K562 (cell line): ENCODE results near the gene COMMD1. TPM values are rescaled to one million over a fixed set of nuclear protein-coding genes. Genes with fewer than 3 reads are reported as not detected.

ENCODE experiments used
- ATAC-seq: fragments of 200-7000 bp; cut with Tn5 transposase; 3 replicates; pipeline ENCODE4 v1.9.1; 2020; ENCODE audit warnings: moderate library complexity
- BruUV-seq: library from RNA; stranded (reverse); fragments of 400-500 nt; replicated peaks from 2 replicates; lab custom pipeline; 2021; lab: Mats Ljungman, UMichigan
- CTCF ChIA-PET: fragments of 300-600 bp; formaldehyde crosslinking; extraction: SDS; loops from one replicate; lab custom pipeline; 2021; ENCODE audit warnings: low intra/inter-chr PET ratio; lab: Yijun Ruan, JAX
- POLR2A ChIA-PET: fragments of 300-600, 350-650 bp; sonication (Branson Sonifier 250); formaldehyde crosslinking; extraction: SDS; loops from one replicate; lab custom pipeline; 2021; ENCODE audit warnings: antibody characterized with exemption, inconsistent platforms; lab: Yijun Ruan, JAX
- DNase-seq, 4 experiments: peaks; one replicate each; pipeline versions ENCODE4 v3.0.0 to v3.0.0-alpha.2; 2011 to 2018; ENCODE audit warnings: low spot score in 3 of 4, mixed read lengths in 3 of 4; ENCODE audit errors: extremely low read depth in 1 of 4
- FAIRE-seq: peaks from 2 replicates; lab custom pipeline; 2011; peaks lifted over from hg19 to GRCh38; lab: Jason Lieb, UNC
- H2AFZ ChIP-seq: 2 replicates; pipeline ENCODE4 v1.6.0; 2011; ENCODE audit warnings: low read depth, low read length, control low read depth, inconsistent platforms
- H3K27ac ChIP-seq: fragments of 200-600 bp; 3 replicates; pipeline ENCODE4 v1.8.0; 2011; ENCODE audit warnings: low read depth, mild to moderate bottlenecking, control low read depth, inconsistent platforms, low read length, moderate library complexity, mixed read lengths; ENCODE audit errors: extremely low read depth
- H3K27me3 ChIP-seq, 2 experiments: fragments of 300-600 bp in 1 of 2; 2 replicates in 1 of 2; 3 replicates in 1 of 2; pipeline versions ENCODE4 v1.6.0 to v1.8.0; 2011; ENCODE audit warnings: inconsistent platforms in 2 of 2, low read length in 2 of 2, mild to moderate bottlenecking in 1 of 2, mixed read lengths in 1 of 2, moderate library complexity in 1 of 2; ENCODE audit not compliant: control insufficient read depth in 2 of 2, insufficient read depth in 2 of 2
- H3K36me3 ChIP-seq: fragments of 300-600 bp; 3 replicates; pipeline ENCODE4 v1.8.0; 2011; ENCODE audit warnings: mild to moderate bottlenecking, low read length, inconsistent platforms; ENCODE audit not compliant: control insufficient read depth, insufficient read depth
- H3K4me1 ChIP-seq, 2 experiments: fragments of 200-600 bp in 1 of 2; replicated peaks in 1 of 2; 2 replicates in 1 of 2; 3 replicates in 1 of 2; pipeline versions ENCODE4 v1.5.1 to v1.8.0; 2011; ENCODE audit warnings: inconsistent platforms in 2 of 2, low read length in 2 of 2, mild to moderate bottlenecking in 1 of 2, mixed read lengths in 1 of 2, moderate library complexity in 1 of 2; ENCODE audit not compliant: control insufficient read depth in 2 of 2, insufficient read depth in 2 of 2
- H3K4me2 ChIP-seq: 2 replicates; pipeline ENCODE4 v1.6.1; 2011; ENCODE audit warnings: low read length, control low read depth, inconsistent platforms, mixed read lengths; ENCODE audit not compliant: insufficient read depth
- H3K4me3 ChIP-seq: fragments of 200-600 bp; sonication (generic), shearing (Covaris generic); 2 replicates; pipeline ENCODE4 v1.5.1; 2016; ENCODE audit warnings: control low read depth, inconsistent platforms
- H3K79me2 ChIP-seq: fragments of 200-600 bp; 3 replicates; pipeline ENCODE4 v1.8.0; 2011; ENCODE audit warnings: low read length, inconsistent platforms; ENCODE audit not compliant: control insufficient read depth, insufficient read depth
- H3K9ac ChIP-seq, 2 experiments: 2 replicates each; pipeline versions ENCODE4 v1.6.0 to v1.6.1; 2011; ENCODE audit warnings: low read depth in 2 of 2, low read length in 2 of 2, control low read depth in 1 of 2, inconsistent platforms in 1 of 2, mild to moderate bottlenecking in 1 of 2, mixed read lengths in 1 of 2; ENCODE audit not compliant: insufficient read depth in 1 of 2
- H3K9me1 ChIP-seq: one replicate; pipeline ENCODE4 v1.6.0; 2011; ENCODE audit warnings: inconsistent platforms, mild to moderate bottlenecking, low read length, moderate library complexity; ENCODE audit not compliant: control insufficient read depth, insufficient read depth
- H3K9me3 ChIP-seq: replicated peaks from 2 replicates; pipeline ENCODE4 v1.5.1; 2011; ENCODE audit warnings: low read depth, low read length, inconsistent platforms; ENCODE audit not compliant: control insufficient read depth, insufficient read depth
- H4K20me1 ChIP-seq: replicated peaks from 2 replicates; pipeline ENCODE4 v1.6.1; 2011; ENCODE audit warnings: low read length, inconsistent platforms, mixed read lengths; ENCODE audit not compliant: control insufficient read depth, insufficient read depth
- EWSR1 ChIP-seq: fragments of 450-650 bp; IDR thresholded peaks from 2 replicates; pipeline ENCODE4 v1.6.1; 2018; ENCODE audit warnings: borderline replicate concordance, mild to moderate bottlenecking, low read depth, moderate library complexity; ENCODE audit not compliant: partially characterized antibody
- PHB ChIP-seq: fragments of 250-450 bp; sonication (Bioruptor Pico); IDR thresholded peaks from 2 replicates; pipeline ENCODE4 v1.5.0; 2021
- ZNF76 ChIP-seq: fragments of 250-450 bp; sonication (Bioruptor Pico); IDR thresholded peaks from 2 replicates; pipeline ENCODE4 v1.4.0; 2020; ENCODE audit warnings: mild to moderate bottlenecking, moderate library complexity, borderline replicate concordance
- WGBS: fragments of 100-300 bp; shearing (Covaris generic); methylation state at CpG from one replicate; pipeline ENCODE4 v1.1.6; 2016; ENCODE audit warnings: low coverage, mixed read lengths; ENCODE audit not compliant: insufficient coverage; ENCODE audit errors: missing lambda C conversion rate; 5-methylcytosine and 5-hydroxymethylcytosine counted together
- in situ Hi-C: fragments of 300-500 bp; cut with MboI; formaldehyde crosslinking; loops from 4 replicates; pipeline ENCODE4 v1.15.0; 2018; ENCODE audit warnings: inconsistent platforms, mixed read lengths
- intact Hi-C: fragments of 100-400 bp; cut with micrococcal nuclease; formaldehyde crosslinking; loops from 2 replicates; pipeline ENCODE4 v1.14.2; 2022
- polyA plus RNA-seq, 8 experiments: library from polyadenylated mRNA; depleted of rRNA in 4 of 8; stranded (reverse) in 5 of 8; unstranded in 3 of 8; fragments of >200 nt; fragmentation: Nextera tagmentation in 2 of 8; fragmentation: Illumina TruSeq in 1 of 8; extraction: Ambion mirVana in 2 of 8; extraction: Trizol in 1 of 8; gene quantifications; 2 replicates each; pipeline versions ENCODE4 v1.2.1 to v1.2.3, GENCODE V29; 2011 to 2014; ENCODE audit warnings: inconsistent platforms in 1 of 8, missing spikeins in 1 of 8
- total RNA-seq, 7 experiments: library from RNA; depleted of rRNA in 6 of 7; stranded (reverse); fragments of >200 nt in 6 of 7; fragmentation: Illumina TruSeq in 2 of 7; extraction: Trizol in 2 of 7; gene quantifications; 2 replicates each; pipeline versions ENCODE4 v1.2.1 to v1.2.3, GENCODE V29; 2011 to 2021; ENCODE audit warnings: low replicate concordance in 1 of 7
- TF ChIP-seq, protein P1 (sequence below): sonication (generic); formaldehyde crosslinking; IDR thresholded peaks from 2 replicates; pipeline ENCODE4 v1.8.0; 2023; ENCODE audit warnings: mild to moderate bottlenecking, missing genetic modification reagents
- TF ChIP-seq, protein P2 (sequence below), 2 experiments: fragments of 450-650 bp in 1 of 2; sonication (generic) in 1 of 2; formaldehyde crosslinking in 1 of 2; IDR thresholded peaks; 2 replicates each; pipeline versions ENCODE4 v1.7.1 to v1.9.0; 2016 to 2022; ENCODE audit warnings: inconsistent platforms in 1 of 2, mild to moderate bottlenecking in 1 of 2, missing genetic modification reagents in 1 of 2

The COMMD1 gene
- total and polyA plus RNA-seq, 9 of the 15 experiments (the other 6 are each of a cell fraction or from before 2014, with no cell fraction given): 14.4 to 77.0 (median 21.4) TPM

DNA sequence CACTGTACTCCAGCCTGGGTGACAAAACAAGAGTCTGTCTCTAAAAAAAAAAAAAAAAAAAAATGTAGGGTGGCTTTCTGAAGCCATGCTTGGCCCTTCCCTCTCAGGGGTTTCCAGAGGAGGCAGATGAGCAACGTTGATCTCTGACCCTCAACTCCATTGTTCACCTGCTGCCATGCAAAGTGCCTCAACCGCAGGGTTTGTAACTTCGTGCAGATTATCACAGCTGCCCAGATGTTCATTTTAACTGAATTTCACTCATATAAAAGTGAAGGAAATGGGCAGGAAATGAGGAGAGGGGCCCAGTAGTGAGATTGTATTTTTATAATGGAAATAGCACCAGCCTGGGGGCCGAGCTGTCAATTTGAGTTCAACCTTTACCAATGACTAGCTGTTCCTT lies 275.5 kb downstream of the COMMD1 start (continued):
- TF ChIP-seq, protein P1, sequence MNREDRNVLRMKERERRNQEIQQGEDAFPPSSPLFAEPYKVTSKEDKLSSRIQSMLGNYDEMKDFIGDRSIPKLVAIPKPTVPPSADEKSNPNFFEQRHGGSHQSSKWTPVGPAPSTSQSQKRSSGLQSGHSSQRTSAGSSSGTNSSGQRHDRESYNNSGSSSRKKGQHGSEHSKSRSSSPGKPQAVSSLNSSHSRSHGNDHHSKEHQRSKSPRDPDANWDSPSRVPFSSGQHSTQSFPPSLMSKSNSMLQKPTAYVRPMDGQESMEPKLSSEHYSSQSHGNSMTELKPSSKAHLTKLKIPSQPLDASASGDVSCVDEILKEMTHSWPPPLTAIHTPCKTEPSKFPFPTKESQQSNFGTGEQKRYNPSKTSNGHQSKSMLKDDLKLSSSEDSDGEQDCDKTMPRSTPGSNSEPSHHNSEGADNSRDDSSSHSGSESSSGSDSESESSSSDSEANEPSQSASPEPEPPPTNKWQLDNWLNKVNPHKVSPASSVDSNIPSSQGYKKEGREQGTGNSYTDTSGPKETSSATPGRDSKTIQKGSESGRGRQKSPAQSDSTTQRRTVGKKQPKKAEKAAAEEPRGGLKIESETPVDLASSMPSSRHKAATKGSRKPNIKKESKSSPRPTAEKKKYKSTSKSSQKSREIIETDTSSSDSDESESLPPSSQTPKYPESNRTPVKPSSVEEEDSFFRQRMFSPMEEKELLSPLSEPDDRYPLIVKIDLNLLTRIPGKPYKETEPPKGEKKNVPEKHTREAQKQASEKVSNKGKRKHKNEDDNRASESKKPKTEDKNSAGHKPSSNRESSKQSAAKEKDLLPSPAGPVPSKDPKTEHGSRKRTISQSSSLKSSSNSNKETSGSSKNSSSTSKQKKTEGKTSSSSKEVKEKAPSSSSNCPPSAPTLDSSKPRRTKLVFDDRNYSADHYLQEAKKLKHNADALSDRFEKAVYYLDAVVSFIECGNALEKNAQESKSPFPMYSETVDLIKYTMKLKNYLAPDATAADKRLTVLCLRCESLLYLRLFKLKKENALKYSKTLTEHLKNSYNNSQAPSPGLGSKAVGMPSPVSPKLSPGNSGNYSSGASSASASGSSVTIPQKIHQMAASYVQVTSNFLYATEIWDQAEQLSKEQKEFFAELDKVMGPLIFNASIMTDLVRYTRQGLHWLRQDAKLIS: no peak

DNA sequence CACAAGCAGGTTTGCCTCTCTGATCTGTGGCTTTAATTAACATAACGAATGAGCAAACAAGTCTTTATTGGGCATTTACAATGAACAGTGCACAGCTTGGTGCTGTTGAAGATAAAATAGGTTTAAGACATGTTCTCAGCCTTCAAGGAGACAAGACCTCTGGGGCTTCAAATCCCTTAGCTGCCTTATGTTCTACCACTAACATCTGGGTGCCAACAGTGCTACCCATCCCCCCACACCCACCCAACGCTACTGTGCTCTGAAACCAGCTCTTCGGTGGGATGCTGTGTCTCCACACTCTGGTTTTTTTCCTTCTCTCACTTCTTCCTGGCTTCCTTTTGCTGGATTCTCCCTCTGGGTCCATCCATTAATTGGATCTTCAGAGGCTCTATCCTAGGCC lies 276.4 kb downstream of the COMMD1 start:
- POLR2A ChIA-PET: interaction anchor here (1.0 kb wide), 1 partner anchor 13 kb away, joined by 3 read pairs; no protein-coding TSS in a partner anchor
- no TSS peak for BruUV-seq
- H3K79me2 ChIP-seq: no peaks in the 10 kb centered on the region
- H3K4me2 ChIP-seq: no peak overlapping the region
- H2AFZ ChIP-seq: peak overlapping the region; percentile 60
- H3K9me3 ChIP-seq: no peaks in the 10 kb centered on the region
- no peak for FAIRE-seq
- CTCF ChIA-PET: no interaction called here
- H3K36me3 ChIP-seq: no peaks in the 10 kb centered on the region
- H4K20me1 ChIP-seq: no peaks in the 10 kb centered on the region
- H3K4me1 ChIP-seq: peaks cover 7 to 22% of the 10 kb centered on the region in 2 experiments; a peak in 3 of 5 replicates
- intact Hi-C loops: no loop called here
- H3K27me3 ChIP-seq: no peaks in the 10 kb centered on the region
- DNase-seq: no peak
- H3K4me3 ChIP-seq: no peak overlapping the region
- no peak for ATAC-seq
- in situ Hi-C loops: no loop called here
- no peak overlapping the region for H3K9ac ChIP-seq
- H3K27ac ChIP-seq: no peak overlapping the region
- peaks cover 4% of the 10 kb centered on the region for H3K9me1 ChIP-seq
- 40% methylated on average over 3 of the region's 3 CpGs for WGBS
- TF ChIP-seq EWSR1 (no peak), PHB (CRISPR knock-in tag) (no peak), ZNF76 (CRISPR knock-in tag) (no peak)
- TF ChIP-seq, protein P2, sequence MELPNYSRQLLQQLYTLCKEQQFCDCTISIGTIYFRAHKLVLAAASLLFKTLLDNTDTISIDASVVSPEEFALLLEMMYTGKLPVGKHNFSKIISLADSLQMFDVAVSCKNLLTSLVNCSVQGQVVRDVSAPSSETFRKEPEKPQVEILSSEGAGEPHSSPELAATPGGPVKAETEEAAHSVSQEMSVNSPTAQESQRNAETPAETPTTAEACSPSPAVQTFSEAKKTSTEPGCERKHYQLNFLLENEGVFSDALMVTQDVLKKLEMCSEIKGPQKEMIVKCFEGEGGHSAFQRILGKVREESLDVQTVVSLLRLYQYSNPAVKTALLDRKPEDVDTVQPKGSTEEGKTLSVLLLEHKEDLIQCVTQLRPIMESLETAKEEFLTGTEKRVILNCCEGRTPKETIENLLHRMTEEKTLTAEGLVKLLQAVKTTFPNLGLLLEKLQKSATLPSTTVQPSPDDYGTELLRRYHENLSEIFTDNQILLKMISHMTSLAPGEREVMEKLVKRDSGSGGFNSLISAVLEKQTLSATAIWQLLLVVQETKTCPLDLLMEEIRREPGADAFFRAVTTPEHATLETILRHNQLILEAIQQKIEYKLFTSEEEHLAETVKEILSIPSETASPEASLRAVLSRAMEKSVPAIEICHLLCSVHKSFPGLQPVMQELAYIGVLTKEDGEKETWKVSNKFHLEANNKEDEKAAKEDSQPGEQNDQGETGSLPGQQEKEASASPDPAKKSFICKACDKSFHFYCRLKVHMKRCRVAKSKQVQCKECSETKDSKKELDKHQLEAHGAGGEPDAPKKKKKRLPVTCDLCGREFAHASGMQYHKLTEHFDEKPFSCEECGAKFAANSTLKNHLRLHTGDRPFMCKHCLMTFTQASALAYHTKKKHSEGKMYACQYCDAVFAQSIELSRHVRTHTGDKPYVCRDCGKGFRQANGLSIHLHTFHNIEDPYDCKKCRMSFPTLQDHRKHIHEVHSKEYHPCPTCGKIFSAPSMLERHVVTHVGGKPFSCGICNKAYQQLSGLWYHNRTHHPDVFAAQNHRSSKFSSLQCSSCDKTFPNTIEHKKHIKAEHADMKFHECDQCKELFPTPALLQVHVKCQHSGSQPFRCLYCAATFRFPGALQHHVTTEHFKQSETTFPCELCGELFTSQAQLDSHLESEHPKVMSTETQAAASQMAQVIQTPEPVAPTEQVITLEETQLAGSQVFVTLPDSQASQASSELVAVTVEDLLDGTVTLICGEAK (IDR thresholded peaks at IDR 0.05): peak; percentile 70
- TF ChIP-seq, protein P2 (CRISPR knock-in tag; IDR thresholded peaks at IDR 0.05): no peak
